HepG2 (cell line): ENCODE data around the gene WNT16. TPM values are rescaled to one million over a fixed set of nuclear protein-coding genes. Genes with fewer than 3 reads are reported as not detected.

ENCODE experiments used
- ATAC-seq: fragments of 200-7000 bp; cut with Tn5 transposase; 3 replicates; pipeline ENCODE4 v1.9.1; 2020; ENCODE audit warnings: mild to moderate bottlenecking, moderate library complexity
- BruUV-seq: library from RNA; stranded (reverse); fragments of 400-500 nt; replicated peaks from 2 replicates; lab custom pipeline; 2021; lab: Mats Ljungman, UMichigan
- CTCF ChIA-PET: fragments of 300-600 bp; formaldehyde crosslinking; extraction: SDS; loops from one replicate; lab custom pipeline; 2021; ENCODE audit warnings: low total read pairs, inconsistent platforms, low intra/inter-chr PET ratio; lab: Yijun Ruan, JAX
- POLR2A ChIA-PET: fragments of 350-600 bp; sonication (Branson Sonifier 250); formaldehyde crosslinking; loops from one replicate; lab custom pipeline; 2020; ENCODE audit warnings: antibody characterized with exemption, inconsistent platforms; lab: Yijun Ruan, JAX
- DNase-seq: peaks from one replicate; pipeline ENCODE4 v3.0.0-alpha.2; 2015; ENCODE audit warnings: low spot score
- FAIRE-seq: peaks from 3 replicates; lab custom pipeline; 2011; peaks lifted over from hg19 to GRCh38; lab: Jason Lieb, UNC
- H2AFZ ChIP-seq: one replicate; pipeline ENCODE4 v1.6.1; 2011; ENCODE audit warnings: low read length, inconsistent platforms
- H3K27ac ChIP-seq: fragments of 300-600 bp; 3 replicates; pipeline ENCODE4 v1.8.0; 2011; ENCODE audit warnings: mixed run types, mild to moderate bottlenecking, mixed read lengths, low read length, inconsistent platforms; ENCODE audit not compliant: insufficient read depth; ENCODE audit errors: extremely low read length
- H3K27me3 ChIP-seq, 2 experiments: fragments of 200-600 bp in 1 of 2; 2 replicates in 1 of 2; 3 replicates in 1 of 2; pipeline versions ENCODE4 v1.6.0 to v1.8.0; 2011; ENCODE audit warnings: low read length in 2 of 2, mild to moderate bottlenecking in 2 of 2, moderate library complexity in 2 of 2, inconsistent platforms in 1 of 2; ENCODE audit not compliant: insufficient read depth in 2 of 2, control insufficient read depth in 1 of 2
- H3K36me3 ChIP-seq, 2 experiments: fragments of 200-600 bp in 1 of 2; replicated peaks in 1 of 2; 2 replicates in 1 of 2; 3 replicates in 1 of 2; pipeline versions ENCODE4 v1.5.1 to v1.8.0; 2011; ENCODE audit warnings: low read length in 2 of 2, inconsistent platforms in 1 of 2; ENCODE audit not compliant: insufficient read depth in 2 of 2, control insufficient read depth in 1 of 2
- H3K4me1 ChIP-seq: 2 replicates; pipeline ENCODE4 v1.5.1; 2012; ENCODE audit warnings: low read length, inconsistent platforms; ENCODE audit not compliant: insufficient read depth
- H3K4me2 ChIP-seq: 2 replicates; pipeline ENCODE4 v1.6.0; 2011; ENCODE audit warnings: low read depth, low read length, inconsistent platforms
- H3K4me3 ChIP-seq, 3 experiments: fragments of 200-600 bp in 1 of 3; sonication (generic), shearing (Covaris generic) in 1 of 3; replicated peaks in 1 of 3; 2 replicates each; pipeline ENCODE4 v1.5.1; 2011 to 2016; ENCODE audit warnings: low read length in 3 of 3, inconsistent platforms in 2 of 3, low read depth in 2 of 3, mild to moderate bottlenecking in 2 of 3, control low read depth in 1 of 3, mixed read lengths in 1 of 3; ENCODE audit not compliant: insufficient read depth in 1 of 3
- H3K79me2 ChIP-seq: one replicate; pipeline ENCODE4 v1.6.1; 2011; ENCODE audit warnings: low read length, inconsistent platforms; ENCODE audit not compliant: insufficient read depth
- H3K9ac ChIP-seq: 2 replicates; pipeline ENCODE4 v1.6.0; 2011; ENCODE audit warnings: mild to moderate bottlenecking, low read depth, low read length, inconsistent platforms; ENCODE audit not compliant: insufficient read depth
- H3K9me3 ChIP-seq: 2 replicates; pipeline ENCODE4 v1.5.1; 2012; ENCODE audit warnings: mild to moderate bottlenecking, low read length
- H4K20me1 ChIP-seq: 2 replicates; pipeline ENCODE4 v1.6.0; 2011; ENCODE audit warnings: inconsistent platforms, mild to moderate bottlenecking, low read length, moderate library complexity; ENCODE audit not compliant: insufficient read depth
- ARID3A ChIP-seq: IDR thresholded peaks from 2 replicates; pipeline ENCODE4 v1.6.1; 2012; ENCODE audit warnings: low read depth, low read length, improper control_type of control experiment
- BHLHE40 ChIP-seq: IDR thresholded peaks from 2 replicates; pipeline ENCODE4 v1.6.1; 2011; ENCODE audit warnings: low read length, improper control_type of control experiment
- E2F5 ChIP-seq: sonication (generic); formaldehyde crosslinking; conservative IDR thresholded peaks from 2 replicates; pipeline ENCODE4 v1.4.0; 2020; ENCODE audit warnings: missing genetic modification reagents
- HBP1 ChIP-seq: IDR thresholded peaks from 2 replicates; pipeline ENCODE4 v1.6.1; 2016; ENCODE audit warnings: low read depth, control low read depth
- HES4 ChIP-seq: sonication (generic); formaldehyde crosslinking; IDR thresholded peaks from 2 replicates; pipeline ENCODE4 v1.9.0; 2021; ENCODE audit warnings: mild to moderate bottlenecking, missing genetic modification reagents, borderline replicate concordance
- KDM5B ChIP-seq: sonication (generic); formaldehyde crosslinking; IDR thresholded peaks from 2 replicates; pipeline ENCODE4 v1.4.0; 2020; ENCODE audit warnings: missing genetic modification reagents, mild to moderate bottlenecking, borderline replicate concordance
- POLR2AphosphoS2 ChIP-seq: IDR thresholded peaks from 2 replicates; pipeline ENCODE4 v1.6.1; 2011; ENCODE audit warnings: low read depth, low read length, improper control_type of control experiment
- SAP130 ChIP-seq: IDR thresholded peaks from 2 replicates; pipeline ENCODE4 v1.6.1; 2016; ENCODE audit warnings: low read depth
- ZBTB26 ChIP-seq: IDR thresholded peaks from 2 replicates; pipeline ENCODE4 v1.6.1; 2016; ENCODE audit warnings: missing compliant biosample characterization, missing genetic modification reagents, borderline replicate concordance
- ZBTB7B ChIP-seq: sonication (generic); formaldehyde crosslinking; IDR thresholded peaks from 2 replicates; pipeline ENCODE4 v1.4.0; 2020; ENCODE audit warnings: missing genetic modification reagents
- ZNF33A ChIP-seq: sonication (generic); formaldehyde crosslinking; IDR thresholded peaks from 2 replicates; pipeline ENCODE4 v1.5.1; 2020; ENCODE audit warnings: missing genetic modification reagents, mild to moderate bottlenecking, moderate library complexity, borderline replicate concordance
- ZNF766 ChIP-seq: sonication (generic); formaldehyde crosslinking; IDR thresholded peaks from 2 replicates; pipeline ENCODE4 v1.5.0; 2020; ENCODE audit warnings: missing genetic modification reagents, borderline replicate concordance
- ZNF773 ChIP-seq: sonication (generic); formaldehyde crosslinking; IDR thresholded peaks from 2 replicates; pipeline ENCODE4 v1.4.0; 2020; ENCODE audit warnings: missing genetic modification reagents, borderline replicate concordance
- WGBS: methylation state at CpG from one replicate; pipeline ENCODE4 v1.1.6; 2017; ENCODE audit warnings: low lambda C conversion rate; 5-methylcytosine and 5-hydroxymethylcytosine counted together
- in situ Hi-C: cut with HindIII; loops from 2 replicates; pipeline ENCODE4 v1.10.0; 2017; ENCODE audit warnings: low pct_unique_long_range_greater_than_20kb; ENCODE audit not compliant: extremely low pct_ligation_motif_present
- intact Hi-C: fragments of 100-400 bp; cut with micrococcal nuclease; formaldehyde crosslinking; loops from one replicate; pipeline ENCODE4 v1.10.0; 2022; ENCODE audit not compliant: unreplicated experiment
- polyA plus RNA-seq, 8 experiments: library from polyadenylated mRNA; depleted of rRNA in 3 of 8; stranded (reverse) in 7 of 8; unstranded in 1 of 8; fragments of >200 nt; fragmentation: Illumina TruSeq in 4 of 8; extraction: Trizol in 4 of 8; gene quantifications; 2 replicates each; pipeline versions ENCODE4 v1.2.1 to v1.2.3, GENCODE V29; 2011 to 2016; ENCODE audit warnings: low read depth in 4 of 8, missing spikeins in 1 of 8, mixed read lengths in 1 of 8; ENCODE audit not compliant: insufficient read depth in 1 of 8
- total RNA-seq, 5 experiments: library from RNA; depleted of rRNA; stranded (reverse); fragments of >200 nt; fragmentation: Illumina TruSeq; extraction: Trizol; gene quantifications; 2 replicates each; pipeline ENCODE4 v1.2.3, GENCODE V29; 2016; ENCODE audit warnings: low read depth in 1 of 5

Gene WNT16
- total and polyA plus RNA-seq, 2 of the 13 experiments (the other 11 are each of a cell fraction or from before 2014, with no cell fraction given) = not detected

GRCh38 chr7:121373177-121373576, 44.4 kb downstream of the WNT16 start (continued):
- TF ChIP-seq HBP1 (CRISPR knock-in tag) = no peak
- TF ChIP-seq ARID3A = no peak
- TF ChIP-seq, all 625 proteins: peak for 0

GRCh38 chr7:121376979-121377378, 48.2 kb downstream of the WNT16 start:
- Histone ChIP-seq H3K4me3 (no peak overlapping the region), H3K36me3 (peaks cover 7 to 39% of the 10 kb centered on the region in 2 experiments; a peak in 4 of 5 replicates), H3K9me3 (no peaks in the 10 kb centered on the region), H3K27me3 (no peaks in the 10 kb centered on the region), H4K20me1 (no peaks in the 10 kb centered on the region), H3K27ac (no peak overlapping the region), H3K9ac (no peak overlapping the region), H3K4me1 (no peaks in the 10 kb centered on the region), H3K79me2 (no peaks in the 10 kb centered on the region), H3K4me2 (no peak overlapping the region), H2AFZ (no peak overlapping the region)
- BruUV-seq = no TSS peak
- POLR2A ChIA-PET = no interaction called here
- DNase-seq (no peak), FAIRE-seq (no peak), ATAC-seq (no peak)
- intact Hi-C loops = no loop called here
- WGBS = 100% methylated on average over 2 of the region's 2 CpGs
- in situ Hi-C loops = no loop called here
- CTCF ChIA-PET = no interaction called here
- TF ChIP-seq BHLHE40 (no peak), ZBTB7B (no peak), SAP130 (CRISPR knock-in tag) (no peak), KDM5B (CRISPR knock-in tag) (no peak), HES4 (no peak), E2F5 (CRISPR knock-in tag) (no peak), ZNF33A (CRISPR knock-in tag) (no peak), POLR2AphosphoS2 (no peak), ZNF773 (CRISPR knock-in tag) (no peak), ZNF766 (no peak), ZBTB26 (CRISPR knock-in tag) (no peak)
